Liver (tissue), 9 donors: ENCODE measurements around the gene ATXN1. TPM values are rescaled to one million over a fixed set of nuclear protein-coding genes. Genes with fewer than 3 reads are reported as not detected.

ENCODE experiments used
- DNase-seq: peaks from one replicate; pipeline ENCODE4 v3.0.0-alpha.2; 2017; ENCODE audit warnings: low spot score
- H3K27ac ChIP-seq, 2 donors: one replicate each; pipeline ENCODE4 v1.7.0; 2013; ENCODE audit warnings: inconsistent platforms in 2 of 2, low read length in 2 of 2, control low read depth in 1 of 2, low read depth in 1 of 2, mild to moderate bottlenecking in 1 of 2
- H3K27me3 ChIP-seq, 4 donors: one replicate each; pipeline versions ENCODE4 v1.6.1 to v1.7.0; 2013; ENCODE audit warnings: low read length in 3 of 4, inconsistent platforms in 1 of 4, mild to moderate bottlenecking in 1 of 4, moderate library complexity in 1 of 4; ENCODE audit not compliant: control insufficient read depth in 4 of 4, insufficient read depth in 4 of 4
- H3K36me3 ChIP-seq, 4 donors: one replicate each; pipeline versions ENCODE4 v1.6.1 to v1.7.0; 2013; ENCODE audit warnings: low read length in 3 of 4, mild to moderate bottlenecking in 3 of 4, low read depth in 1 of 4, moderate library complexity in 1 of 4; ENCODE audit not compliant: control insufficient read depth in 4 of 4, insufficient read depth in 3 of 4
- H3K4me1 ChIP-seq, 4 donors: one replicate each; pipeline versions ENCODE4 v1.6.1 to v1.7.0; 2013; ENCODE audit warnings: low read length in 3 of 4, mild to moderate bottlenecking in 3 of 4, moderate library complexity in 1 of 4; ENCODE audit not compliant: control insufficient read depth in 4 of 4, insufficient read depth in 4 of 4
- H3K4me3 ChIP-seq, 3 donors: one replicate each; pipeline versions ENCODE4 v1.6.1 to v1.7.0; 2013; ENCODE audit warnings: low read length in 3 of 3, control low read depth in 1 of 3, low read depth in 1 of 3, mild to moderate bottlenecking in 1 of 3
- H3K9ac ChIP-seq, 2 donors: one replicate each; pipeline ENCODE4 v1.7.0; 2013; ENCODE audit warnings: low read length in 2 of 2, mild to moderate bottlenecking in 2 of 2, moderate library complexity in 2 of 2, control low read depth in 1 of 2, low read depth in 1 of 2
- H3K9me3 ChIP-seq, 4 donors: one replicate each; pipeline versions ENCODE4 v1.6.1 to v1.7.0; 2013; ENCODE audit warnings: low read length in 3 of 4; ENCODE audit not compliant: control insufficient read depth in 4 of 4
- ATF3 ChIP-seq: IDR thresholded peaks from 2 replicates; pipeline ENCODE4 v1.6.1; 2016; ENCODE audit warnings: antibody characterized with exemption
- CTCF ChIP-seq: fragments of 150-350 bp; IDR thresholded peaks from 2 replicates; pipeline ENCODE4 v1.5.1; 2017; ENCODE audit warnings: improper control_type of control experiment, low read depth, low read length; ENCODE audit not compliant: missing input control
- EGR1 ChIP-seq, 2 donors: IDR thresholded peaks; 2 replicates each; pipeline ENCODE4 v1.6.1; 2016 to 2018; ENCODE audit warnings: antibody characterized with exemption in 2 of 2, low read depth in 2 of 2
- FOXA1 ChIP-seq: IDR thresholded peaks from 2 replicates; pipeline ENCODE4 v1.6.1; 2016; ENCODE audit warnings: antibody characterized with exemption
- FOXA2 ChIP-seq: IDR thresholded peaks from 2 replicates; pipeline ENCODE4 v1.6.1; 2016; ENCODE audit warnings: antibody characterized with exemption
- GABPA ChIP-seq, 2 donors: IDR thresholded peaks in 1 of 2; conservative IDR thresholded peaks in 1 of 2; 2 replicates each; pipeline ENCODE4 v1.6.1; 2016; ENCODE audit warnings: antibody characterized with exemption in 2 of 2, mild to moderate bottlenecking in 1 of 2, moderate library complexity in 1 of 2
- HNF4A ChIP-seq, 2 donors: conservative IDR thresholded peaks; 2 replicates each; pipeline ENCODE4 v1.6.1; 2016; ENCODE audit warnings: antibody characterized with exemption in 2 of 2, mild to moderate bottlenecking in 2 of 2
- HNF4G ChIP-seq: IDR thresholded peaks from 2 replicates; pipeline ENCODE4 v1.6.1; 2016; ENCODE audit warnings: antibody characterized with exemption
- JUND ChIP-seq, 2 donors: IDR thresholded peaks; 2 replicates each; pipeline ENCODE4 v1.6.1; 2016; ENCODE audit warnings: antibody characterized with exemption in 2 of 2
- MAX ChIP-seq: IDR thresholded peaks from 2 replicates; pipeline ENCODE4 v1.6.1; 2016; ENCODE audit warnings: antibody characterized with exemption
- NR2F2 ChIP-seq: IDR thresholded peaks from 2 replicates; pipeline ENCODE4 v1.6.1; 2016; ENCODE audit warnings: antibody characterized with exemption
- RAD21 ChIP-seq, 2 donors: IDR thresholded peaks; 2 replicates each; pipeline ENCODE4 v1.6.1; 2016; ENCODE audit warnings: antibody characterized with exemption in 2 of 2, mild to moderate bottlenecking in 2 of 2
- REST ChIP-seq: IDR thresholded peaks from 2 replicates; pipeline ENCODE4 v1.6.1; 2016; ENCODE audit warnings: antibody characterized with exemption, mild to moderate bottlenecking
- RXRA ChIP-seq, 2 donors: IDR thresholded peaks; 2 replicates each; pipeline ENCODE4 v1.6.1; 2017 to 2018; ENCODE audit warnings: antibody characterized with exemption in 2 of 2, mild to moderate bottlenecking in 1 of 2
- SP1 ChIP-seq: IDR thresholded peaks from 2 replicates; pipeline ENCODE4 v1.6.1; 2018; ENCODE audit warnings: antibody characterized with exemption, mild to moderate bottlenecking
- TAF1 ChIP-seq: conservative IDR thresholded peaks from 2 replicates; pipeline ENCODE4 v1.6.1; 2016; ENCODE audit warnings: antibody characterized with exemption, mild to moderate bottlenecking
- YY1 ChIP-seq: IDR thresholded peaks from 2 replicates; pipeline ENCODE4 v1.6.1; 2016; ENCODE audit warnings: antibody characterized with exemption, mild to moderate bottlenecking
- ZBTB33 ChIP-seq: IDR thresholded peaks from 2 replicates; pipeline ENCODE4 v1.6.1; 2016; ENCODE audit warnings: antibody characterized with exemption
- WGBS: extraction: QIAGEN DNeasy Blood & Tissue Kit; methylation state at CpG from one replicate; pipeline ENCODE4 v1.1.7; 2013; 5-methylcytosine and 5-hydroxymethylcytosine counted together
- polyA plus RNA-seq, 2 donors: library from polyadenylated mRNA; stranded (reverse) in 1 of 2; unstranded in 1 of 2; fragments of 200-250 nt in 1 of 2; fragments of >200 nt in 1 of 2; fragmentation: Nextera tagmentation in 1 of 2; extraction: Ambion mirVana in 1 of 2; gene quantifications; one replicate each; pipeline versions ENCODE4 v1.2.1 to v1.2.3, GENCODE V29; 2013 to 2015
- total RNA-seq, 2 donors: library from RNA; depleted of rRNA; stranded (reverse); fragments of >200 nt; gene quantifications; one replicate each; pipeline ENCODE4 v1.2.3, GENCODE V29; 2014
- donor health status: healthy.
- donor health status: healthy.
- donor health status: healthy.
- donor health status: healthy.
- donor health status: healthy.

The ATXN1 gene
- total and polyA plus RNA-seq, 4 donors: 4.3 to 29.7 (median 8.2) TPM

GRCh38 chr6:16314296-16314695 is 447.0 kb downstream of the ATXN1 start:
- WGBS: 97% methylated on average over 4 of the region's 4 CpGs
- TF ChIP-seq CTCF (no peak), EGR1 (IDR thresholded peaks at IDR 0.05; ENCODE audit: low read depth in 2 of 2) (no peak), FOXA2 (no peak)
- no peak for DNase-seq

GRCh38 chr6:16313732-16314131 is 447.5 kb downstream of the ATXN1 start:
- no peak for TF ChIP-seq EGR1 (IDR thresholded peaks at IDR 0.05; ENCODE audit: low read depth in 2 of 2)
- TF ChIP-seq MAX: no peak
- TF ChIP-seq REST: no peak
- no peak for TF ChIP-seq RAD21 (IDR thresholded peaks at IDR 0.05)
- TF ChIP-seq CTCF: no peak
- TF ChIP-seq FOXA1: no peak
- TF ChIP-seq RXRA (IDR thresholded peaks at IDR 0.05): no peak
- no peak for TF ChIP-seq JUND (IDR thresholded peaks at IDR 0.05)
- TF ChIP-seq GABPA (IDR thresholded peaks at IDR 0.05 in 1 of 2, conservative IDR thresholded peaks at IDR 0.05 in 1 of 2): no peak
- TF ChIP-seq YY1: no peak
- TF ChIP-seq FOXA2: no peak
- TF ChIP-seq TAF1: no peak
- TF ChIP-seq HNF4G: no peak
- no peak for TF ChIP-seq ZBTB33
- no peak for TF ChIP-seq NR2F2
- TF ChIP-seq ATF3: no peak
- TF ChIP-seq HNF4A (conservative IDR thresholded peaks at IDR 0.05): no peak
- no peak for TF ChIP-seq SP1
- H3K4me3 ChIP-seq: no peak overlapping the region
- H3K4me1 ChIP-seq: peaks cover 0 to 1% (median 0%) of the 10 kb centered on the region in 4 donors
- H3K36me3 ChIP-seq: no peaks in the 10 kb centered on the region
- no peak for DNase-seq
- H3K9ac ChIP-seq: no peak overlapping the region
- H3K27me3 ChIP-seq: no peaks in the 10 kb centered on the region
- H3K27ac ChIP-seq: no peak overlapping the region
- 96% methylated on average over 9 of the region's 9 CpGs for WGBS
- H3K9me3 ChIP-seq: no peaks in the 10 kb centered on the region

More at GRCh38 chr6:16314296-16314695, 447.0 kb downstream of the ATXN1 start:
- H3K36me3 ChIP-seq: no peaks in the 10 kb centered on the region
- H3K4me1 ChIP-seq: peaks cover 0 to 1% (median 0%) of the 10 kb centered on the region in 4 donors
- no peak overlapping the region for H3K27ac ChIP-seq
- no peaks in the 10 kb centered on the region for H3K27me3 ChIP-seq
- H3K4me3 ChIP-seq: no peak overlapping the region
- H3K9me3 ChIP-seq: no peaks in the 10 kb centered on the region
- no peak overlapping the region for H3K9ac ChIP-seq
